Subcutaneous adipose tissue (tissue), 4 donors: ENCODE measurements around the gene KCNE1. TPM values are rescaled to one million over a fixed set of nuclear protein-coding genes. Genes with fewer than 3 reads are reported as not detected.
"Not testable (repeated sequence)": the region's sequence is repeated elsewhere in the genome, so short reads cannot be mapped to it uniquely, and the experiment has no call there.

Source experiments
- small RNA-seq: library from RNA; depleted of rRNA; stranded (forward); fragments of <200 nt; gene quantifications from one replicate; pipeline ENCODE3, GENCODE V24; 2016
- total RNA-seq, 4 donors: library from RNA; depleted of rRNA; stranded (reverse); fragments of >200 nt; gene quantifications; one replicate each; pipeline ENCODE4 v1.1.0, GENCODE V29; 2016
- TF ChIP-seq, protein P1 (sequence below): fragments of 450-650 bp; IDR thresholded peaks from one replicate; pipeline ENCODE4 v1.5.1; 2016; ENCODE audit warnings: low read depth, mild to moderate bottlenecking, control low read depth, antibody characterized with exemption, moderate library complexity

Gene KCNE1
- total RNA-seq, 4 donors from 2014 or later, result 5.7 to 28.9 (median 10.4) TPM

DNA sequence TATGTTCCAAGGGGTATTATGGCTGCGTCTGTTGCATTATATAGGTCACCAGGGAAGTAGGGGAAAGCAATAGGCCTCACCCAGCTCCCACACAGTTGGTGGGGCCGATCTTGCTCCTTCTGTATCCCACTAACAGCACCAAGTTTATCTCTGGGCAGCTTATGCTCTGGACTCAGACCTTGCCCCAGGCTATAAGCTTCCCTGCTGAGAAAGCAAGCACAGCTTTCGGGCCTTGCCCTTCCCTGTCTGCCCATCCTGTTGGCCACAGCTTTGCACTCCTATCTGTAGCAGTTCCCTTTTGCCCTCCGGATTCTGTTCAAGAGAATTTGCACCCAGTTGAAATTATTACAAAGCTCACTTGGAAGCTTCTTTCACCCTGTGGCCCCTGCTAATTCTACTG lies 12.9 kb downstream of the KCNE1 start:
- TF ChIP-seq, protein P1, sequence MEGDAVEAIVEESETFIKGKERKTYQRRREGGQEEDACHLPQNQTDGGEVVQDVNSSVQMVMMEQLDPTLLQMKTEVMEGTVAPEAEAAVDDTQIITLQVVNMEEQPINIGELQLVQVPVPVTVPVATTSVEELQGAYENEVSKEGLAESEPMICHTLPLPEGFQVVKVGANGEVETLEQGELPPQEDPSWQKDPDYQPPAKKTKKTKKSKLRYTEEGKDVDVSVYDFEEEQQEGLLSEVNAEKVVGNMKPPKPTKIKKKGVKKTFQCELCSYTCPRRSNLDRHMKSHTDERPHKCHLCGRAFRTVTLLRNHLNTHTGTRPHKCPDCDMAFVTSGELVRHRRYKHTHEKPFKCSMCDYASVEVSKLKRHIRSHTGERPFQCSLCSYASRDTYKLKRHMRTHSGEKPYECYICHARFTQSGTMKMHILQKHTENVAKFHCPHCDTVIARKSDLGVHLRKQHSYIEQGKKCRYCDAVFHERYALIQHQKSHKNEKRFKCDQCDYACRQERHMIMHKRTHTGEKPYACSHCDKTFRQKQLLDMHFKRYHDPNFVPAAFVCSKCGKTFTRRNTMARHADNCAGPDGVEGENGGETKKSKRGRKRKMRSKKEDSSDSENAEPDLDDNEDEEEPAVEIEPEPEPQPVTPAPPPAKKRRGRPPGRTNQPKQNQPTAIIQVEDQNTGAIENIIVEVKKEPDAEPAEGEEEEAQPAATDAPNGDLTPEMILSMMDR, result no peak

- TF ChIP-seq, protein P1, result no peak
These were observed 13.4 kb downstream of the KCNE1 start for GRCh38 chr21:34498623-34499022.

- TF ChIP-seq, protein P1, result not testable (repeated sequence)
These were observed 88.2 kb downstream of the KCNE1 start, which contains the start of gene SMIM34 for GRCh38 chr21:34423805-34424204. TSS of gene SMIM34 (minus strand) at chr21:34423951. CDS start at chr21:34423839, 112 bp downstream.

Small RNAs within 50 kb of the gene (small RNA-seq; reads per million reads assigned to genes)
- not detected for gene RF00614

Other genes with a start within 250 kb of the KCNE1 start
- gene KCNE2, start 148.2 kb downstream of the KCNE1 start, total RNA-seq, result not detected
- 1 to 10 TPM; 5.5 to 9.5 (median 6.5) TPM for gene SMIM11, start 136.7 kb downstream of the KCNE1 start, total RNA-seq
- gene SMIM34, start 88.3 kb downstream of the KCNE1 start, total RNA-seq, result 1 to 10 TPM in 1 of 4 donors, not detected in 3; 2.4 TPM
- 10 to 100 TPM; 28.8 to 68.3 (median 47.0) TPM for gene RCAN1, start 102.9 kb upstream of the KCNE1 start, total RNA-seq
- 10 to 100 TPM; 10.4 to 37.7 (median 20.3) TPM for gene CLIC6, start 156.8 kb upstream of the KCNE1 start, total RNA-seq